Measurements from ENCODE around the gene NMUR1.

The NMUR1 gene

DNA sequence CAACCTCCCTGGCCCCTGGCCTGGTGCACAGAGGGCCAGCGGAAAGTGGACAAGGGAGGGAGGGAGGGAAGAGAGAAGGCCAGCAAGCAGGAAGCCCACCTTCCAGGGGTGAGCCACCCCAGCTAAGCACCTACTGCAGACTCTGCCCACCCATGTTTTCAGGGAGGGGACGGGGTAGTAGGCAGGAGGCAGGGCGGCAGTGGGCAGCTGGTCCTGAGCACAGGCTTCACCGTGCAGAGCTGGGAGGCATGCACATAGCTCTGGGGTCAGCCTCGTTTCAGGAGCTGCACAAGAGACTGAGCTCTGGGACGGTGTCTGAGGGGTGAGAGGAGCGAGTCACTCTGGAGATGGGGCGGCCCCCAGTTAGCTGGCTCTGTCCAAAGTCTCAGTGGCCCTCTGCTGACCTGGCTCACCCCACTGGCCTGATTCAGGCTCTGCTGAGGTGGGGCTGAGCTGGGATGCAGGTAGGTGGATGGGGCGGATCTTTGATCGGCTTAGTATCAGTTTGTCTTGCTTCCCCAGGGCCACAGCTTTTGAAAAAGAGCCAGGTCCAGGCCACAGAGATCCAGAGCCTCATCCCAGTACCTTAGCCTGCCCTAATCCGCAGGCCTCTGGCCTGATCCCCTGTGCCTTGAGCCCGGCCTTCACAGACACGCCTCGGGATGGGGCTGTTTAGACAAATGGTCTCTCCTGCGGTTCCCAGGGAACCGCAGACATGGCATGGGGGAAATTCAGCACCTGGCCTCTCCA is 3.7 kb downstream of the NMUR1 start:
- no peak for DNase-seq (ENCODE audit: low read depth, low spot score)

DNA sequence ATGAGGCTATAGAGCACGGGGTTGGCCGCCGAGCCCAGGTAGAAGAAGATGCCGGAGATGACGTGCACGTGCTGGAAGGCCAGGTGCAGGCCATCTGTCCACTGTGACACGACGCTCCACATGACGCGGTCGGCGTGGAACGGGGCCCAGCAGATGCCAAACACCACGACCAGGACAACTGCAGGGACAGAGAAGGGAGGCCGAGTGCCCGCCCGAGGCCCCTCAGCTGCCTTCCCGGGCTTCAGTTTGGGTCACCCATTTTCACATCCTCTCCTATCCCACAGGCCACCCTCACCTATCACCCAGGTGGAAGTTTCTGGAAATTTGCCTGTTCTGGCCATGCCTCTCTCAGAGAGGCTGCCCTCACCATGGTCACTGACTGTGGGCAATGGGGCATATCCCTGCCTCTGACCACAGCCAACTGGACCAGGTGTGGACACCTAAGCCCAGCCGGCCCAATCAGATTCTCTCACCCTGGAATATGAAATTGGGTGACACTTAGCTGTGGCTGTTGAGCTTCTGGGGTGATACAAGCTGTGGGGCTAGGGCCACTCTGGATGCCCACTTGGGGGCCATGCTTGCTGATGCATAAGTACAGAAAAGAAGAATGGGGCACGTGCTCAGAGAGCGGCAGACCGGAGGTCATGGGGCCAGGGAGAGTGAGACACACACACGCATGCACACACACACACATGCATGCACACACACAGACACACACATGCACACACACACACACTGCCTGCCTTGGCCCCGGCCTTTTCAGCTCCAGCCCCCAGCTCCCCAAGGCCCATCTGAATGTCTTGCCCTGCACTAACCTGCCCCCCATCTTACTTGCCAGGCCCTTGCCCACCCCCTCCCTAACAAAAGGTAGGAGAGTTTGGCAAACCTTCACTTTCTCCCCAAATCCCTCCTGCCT is 4.7 kb downstream of the NMUR1 start:
- DNase-seq (ENCODE audit: low read depth, low spot score) = no peak

DNA sequence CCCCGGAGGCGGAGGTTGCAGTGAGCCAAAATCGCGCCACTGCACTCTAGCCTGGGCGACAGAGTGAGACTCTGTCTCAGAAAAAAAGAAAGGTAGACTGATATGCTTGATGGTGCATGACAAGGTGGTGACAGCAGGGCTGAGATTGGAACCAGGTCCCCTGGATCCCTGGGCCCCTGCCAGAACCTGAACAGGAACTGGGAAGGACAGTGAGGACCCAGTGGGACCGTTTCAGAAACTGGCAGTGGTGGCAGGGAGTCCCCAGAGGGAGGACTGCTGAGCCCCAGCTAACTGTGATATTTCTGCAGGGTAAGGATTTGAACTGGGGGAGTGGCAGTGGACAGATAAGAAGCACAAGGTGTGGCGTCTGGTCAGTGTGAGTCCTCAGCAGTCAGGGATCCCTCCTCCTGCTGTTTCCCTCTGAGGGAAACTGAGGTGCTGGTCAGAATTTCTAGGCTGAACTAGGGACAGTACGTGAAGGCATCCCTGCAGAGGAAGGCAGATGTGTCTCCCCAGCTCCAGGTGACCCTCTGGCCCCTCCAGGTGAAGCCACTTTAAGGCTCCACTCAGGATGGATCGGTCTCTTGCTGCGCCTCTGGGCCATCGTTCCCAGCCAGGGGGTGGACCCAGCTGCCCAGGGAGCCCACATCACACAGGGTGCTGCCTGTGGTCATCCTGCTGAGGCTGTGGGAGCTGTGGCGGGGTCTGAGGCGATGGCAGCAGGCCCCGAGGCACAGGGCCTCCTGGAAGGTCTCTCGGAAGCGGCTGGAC is 5.6 kb downstream of the NMUR1 start:
- DNase-seq (ENCODE audit: low read depth, low spot score) = no peak

DNA sequence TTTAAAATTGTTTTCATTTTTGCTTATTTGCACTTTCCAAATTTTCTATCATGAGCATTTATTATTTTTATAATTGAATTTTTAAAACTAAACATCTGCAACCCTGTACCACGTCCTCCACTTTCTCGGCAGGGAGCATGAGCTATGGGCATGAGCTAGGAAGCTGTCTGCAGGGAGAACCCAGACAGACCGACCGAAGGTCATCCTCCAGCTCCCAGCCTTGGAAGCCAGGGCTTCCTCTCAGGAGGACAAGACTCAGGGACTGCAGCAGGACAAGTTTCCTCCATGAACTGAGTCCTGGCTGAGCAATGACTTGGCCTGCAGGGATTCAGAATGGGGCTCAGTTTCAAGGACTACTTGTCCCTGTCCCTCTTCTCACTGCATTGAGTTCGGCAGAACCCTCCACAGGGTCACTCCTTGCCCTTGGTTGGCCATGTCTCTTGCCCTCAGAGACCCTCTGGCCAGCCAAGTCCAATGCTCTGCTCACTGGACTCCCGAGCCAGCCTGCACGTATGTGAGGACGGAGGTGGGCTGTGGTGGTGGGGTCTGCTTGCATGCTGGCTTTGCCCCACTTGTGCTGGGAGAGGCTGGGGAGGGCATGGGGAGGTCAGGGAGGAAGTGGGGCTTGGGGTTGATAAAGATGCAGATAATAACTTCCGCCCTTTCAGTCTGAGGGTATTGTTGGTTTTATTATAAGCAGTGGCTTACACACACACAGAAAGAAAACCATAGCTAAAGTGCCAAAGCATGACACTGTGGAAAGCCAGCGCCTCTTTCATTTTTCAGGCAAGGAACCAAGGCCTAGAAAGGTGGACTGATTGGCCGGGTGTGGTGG is 6.6 kb downstream of the NMUR1 start:
- no peak for DNase-seq (ENCODE audit: low read depth, low spot score)

DNA sequence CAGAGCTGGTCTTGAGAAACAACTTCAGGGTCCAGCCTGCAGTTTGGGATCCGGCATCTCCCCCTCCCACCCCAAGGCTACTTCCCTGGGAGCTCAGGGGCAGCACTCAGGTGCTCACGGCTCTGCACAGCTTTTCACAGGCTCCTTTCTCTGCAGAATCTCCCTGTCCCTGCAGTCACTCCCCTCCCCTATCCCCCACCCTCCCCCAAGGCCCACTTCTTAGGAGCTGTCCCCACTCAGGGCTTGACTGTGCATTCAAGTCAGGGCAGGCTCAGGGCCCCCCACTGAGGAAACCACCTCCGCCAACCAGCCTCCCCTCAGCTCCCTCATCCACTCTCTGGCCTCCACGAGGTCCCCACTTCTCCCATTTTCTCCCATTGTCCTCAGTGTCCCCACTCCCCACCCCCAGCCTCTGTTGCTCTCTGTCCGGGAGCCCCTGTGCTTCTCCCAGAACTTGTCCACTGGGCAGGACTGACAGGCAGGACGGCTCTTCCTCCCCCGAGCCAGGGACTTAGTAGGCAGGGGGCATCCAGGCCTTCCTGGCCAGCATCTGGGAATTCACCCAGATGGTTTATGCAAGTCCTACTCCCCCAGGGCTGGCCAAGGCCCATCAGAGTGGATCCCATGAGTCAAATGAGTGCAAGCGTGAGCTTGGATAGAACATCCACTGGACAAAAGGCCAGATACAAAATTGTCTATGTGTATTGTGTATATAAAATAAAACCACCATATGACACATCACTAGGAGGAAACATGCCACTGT is 7.6 kb downstream of the NMUR1 start:
- no peak for DNase-seq (ENCODE audit: low read depth, low spot score)

DNA sequence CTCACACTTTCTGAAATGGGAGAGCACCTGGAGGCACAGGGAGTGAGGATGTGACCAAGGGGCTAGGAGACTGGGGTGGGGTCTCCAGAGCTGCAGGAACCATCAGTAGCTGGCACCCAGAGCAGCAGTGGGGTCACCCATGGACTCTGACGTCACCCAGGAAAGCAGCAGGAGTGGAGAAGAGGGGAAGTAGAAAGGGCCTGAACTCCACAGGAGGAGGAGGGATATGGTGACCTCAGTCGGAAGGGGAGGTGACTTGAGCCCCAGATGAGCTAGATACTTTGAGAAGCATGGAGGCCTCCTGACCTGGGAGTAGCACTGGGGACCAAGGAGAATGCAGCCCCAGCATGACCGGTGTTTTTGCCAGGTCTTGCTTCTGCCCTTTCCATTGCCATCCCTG is 8.8 kb downstream of the NMUR1 start:
- DNase-seq (ENCODE audit: low read depth, low spot score) = no peak

DNA sequence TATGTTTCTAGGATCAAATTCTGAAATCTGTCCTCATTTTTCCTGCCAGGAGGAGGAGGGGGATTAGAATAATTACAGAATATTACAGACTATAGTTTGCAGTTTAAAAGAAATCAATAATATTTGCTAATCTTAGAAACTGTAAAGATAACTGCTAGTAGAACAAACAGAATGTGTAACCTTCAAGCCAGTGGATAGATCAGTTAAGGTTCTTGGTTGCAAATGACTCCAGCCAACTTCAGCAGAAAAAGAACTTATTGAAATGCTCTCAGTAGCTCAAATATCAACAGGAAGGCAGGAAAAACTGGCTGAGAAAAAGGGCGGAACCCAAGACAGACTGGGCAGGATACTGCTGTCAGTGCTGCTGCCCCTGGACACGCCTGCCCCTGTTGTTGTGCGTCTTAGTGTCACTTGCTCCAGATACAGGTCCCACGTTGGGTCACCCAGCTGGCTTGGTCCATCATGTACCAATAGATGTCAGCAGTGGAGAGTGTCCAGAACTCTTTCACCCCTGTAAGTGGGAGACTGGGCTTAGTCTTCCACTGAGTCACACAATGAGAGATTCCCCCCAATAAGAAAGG is 10.2 kb downstream of the NMUR1 start:
- no peak for DNase-seq (ENCODE audit: low read depth, low spot score)

DNA sequence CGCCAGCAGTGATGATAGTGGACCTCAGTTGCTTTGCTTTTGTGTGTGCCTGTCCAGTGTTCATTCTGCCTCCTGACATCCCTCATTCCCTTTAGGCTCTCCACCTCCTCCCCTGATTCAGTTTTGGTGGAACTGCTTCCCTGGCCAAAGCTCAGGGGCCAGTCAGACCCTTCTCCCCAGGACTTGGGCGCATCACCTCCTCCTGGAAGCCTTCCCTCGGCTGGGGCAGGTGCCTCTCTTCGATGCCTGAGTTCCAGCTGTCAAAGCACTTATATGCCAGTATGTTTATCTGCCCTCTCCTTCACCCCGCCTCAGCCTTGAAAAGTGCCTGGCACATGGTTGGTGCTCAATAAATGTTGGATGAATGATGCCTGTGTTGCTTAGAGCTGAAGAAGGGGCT is 11.5 kb downstream of the NMUR1 start:
- DNase-seq (ENCODE audit: low read depth, low spot score) = no peak

DNA sequence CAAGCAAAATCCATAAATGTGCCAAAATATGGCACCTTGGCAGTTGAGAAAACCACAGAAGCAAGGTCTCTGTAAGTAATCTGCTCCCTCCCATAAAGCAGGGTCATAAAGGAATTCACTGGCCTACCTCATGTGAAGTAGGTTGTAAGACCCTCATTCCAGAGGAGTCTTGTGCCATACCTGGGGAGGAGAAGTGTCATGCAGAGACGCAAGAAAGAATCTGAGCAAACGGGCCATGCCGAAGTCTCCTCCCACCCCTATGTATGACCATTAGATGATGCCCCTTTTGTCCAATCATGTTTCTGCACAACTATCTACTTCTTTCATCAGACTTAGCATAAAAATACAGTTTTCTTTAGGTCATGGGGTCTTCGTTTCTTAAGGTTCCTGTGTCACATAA is 14.6 kb downstream of the NMUR1 start:
- DNase-seq (ENCODE audit: low read depth, low spot score) = no peak

DNA sequence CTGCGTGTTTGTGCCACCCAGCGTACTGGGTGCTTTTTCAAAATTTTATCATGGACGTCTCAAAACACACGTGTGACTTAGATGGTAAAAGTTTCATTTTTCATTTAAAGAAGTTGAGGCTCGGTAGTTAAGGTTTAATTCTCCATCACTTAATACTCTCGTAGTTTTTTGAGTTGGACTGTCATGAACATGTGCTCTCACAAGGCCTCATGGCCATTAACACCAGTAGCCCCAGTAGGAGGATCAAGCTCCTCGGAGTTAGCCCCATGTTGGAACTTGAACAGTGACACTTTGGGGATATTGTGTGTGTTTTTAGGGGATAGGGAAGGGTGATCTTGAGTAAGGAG is 15.3 kb downstream of the NMUR1 start:
- no peak for DNase-seq (ENCODE audit: low read depth, low spot score)

DNA sequence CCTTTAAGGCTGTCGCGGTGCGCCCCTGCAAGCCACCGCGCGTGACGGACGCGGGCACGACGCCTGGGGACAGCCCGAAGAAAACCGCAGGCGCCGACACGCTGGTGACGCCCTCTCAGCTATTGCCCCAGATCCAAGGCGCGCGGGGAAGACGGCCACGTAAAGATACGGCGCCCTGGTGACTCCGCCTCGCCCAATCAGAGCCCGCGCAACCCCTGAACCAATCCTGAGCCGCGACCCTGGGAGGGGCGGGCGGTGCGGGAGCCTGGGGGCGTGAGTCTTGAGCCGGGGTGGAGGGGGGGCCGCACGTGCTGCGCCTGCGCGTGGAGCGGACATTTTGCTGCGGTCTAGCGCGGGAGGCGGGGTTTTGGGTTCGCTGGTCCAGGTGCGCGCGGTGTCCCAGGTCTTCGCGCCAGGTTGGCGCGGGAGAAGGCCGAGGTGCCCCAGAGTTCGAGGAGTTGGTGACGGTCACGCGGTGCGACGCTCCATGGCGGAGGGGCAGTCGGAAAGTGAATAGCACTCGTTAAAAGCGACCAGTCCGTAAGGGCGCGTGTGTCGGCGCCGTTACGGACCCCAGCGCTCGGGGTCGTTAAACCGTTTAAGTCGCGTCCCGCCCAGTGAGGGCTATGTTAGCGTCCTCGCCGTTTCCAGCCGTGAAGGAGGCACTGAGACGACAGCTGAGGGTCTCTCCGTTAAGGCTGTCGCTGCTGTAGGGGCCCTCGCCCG is 15.9 kb downstream of the NMUR1 start:
- peak; percentile 96 for DNase-seq (ENCODE audit: low read depth, low spot score)

DNA sequence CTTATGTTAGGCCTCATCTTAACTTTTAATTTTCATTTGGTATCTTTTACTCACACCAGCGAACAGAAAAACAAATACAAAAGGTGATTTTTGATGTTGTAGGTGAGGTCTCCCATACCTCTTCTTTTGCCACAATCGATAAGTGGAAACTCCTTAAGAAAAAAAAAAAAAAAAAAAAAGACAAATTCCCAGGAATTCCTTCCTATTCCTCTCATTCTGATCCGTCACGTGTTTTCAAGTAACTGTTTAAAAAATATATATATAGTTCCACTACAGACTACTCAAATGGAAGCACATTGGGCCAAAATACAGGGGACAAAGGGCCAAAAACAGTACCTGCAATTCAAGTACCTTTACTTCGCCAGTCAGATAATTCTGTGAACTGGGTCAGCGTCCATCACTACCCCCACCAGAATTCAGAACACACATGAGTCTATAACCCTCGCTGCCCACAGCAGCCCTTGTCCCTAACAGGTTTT is 16.5 kb downstream of the NMUR1 start:
- no peak for DNase-seq (ENCODE audit: low read depth, low spot score)

DNA sequence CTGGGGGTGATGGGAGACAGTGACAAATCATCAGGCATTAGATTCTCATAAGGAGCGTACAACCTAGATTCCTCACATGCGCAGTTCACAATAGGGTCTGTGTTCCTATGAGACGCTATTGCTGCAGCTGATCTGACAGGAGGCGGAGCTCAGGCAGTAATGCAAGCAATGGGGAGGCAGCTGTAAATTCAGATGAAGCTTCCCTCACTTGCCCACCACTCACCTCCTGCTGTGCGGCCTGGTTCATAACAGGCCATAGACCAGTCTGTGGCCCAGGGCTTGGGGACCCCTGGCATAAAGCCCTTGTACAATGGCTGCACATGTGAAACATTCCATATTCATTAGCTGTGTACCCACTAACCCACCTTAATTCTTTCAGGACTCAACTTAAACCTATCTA is 18.0 kb downstream of the NMUR1 start:
- DNase-seq (ENCODE audit: low read depth, low spot score) = no peak

DNA sequence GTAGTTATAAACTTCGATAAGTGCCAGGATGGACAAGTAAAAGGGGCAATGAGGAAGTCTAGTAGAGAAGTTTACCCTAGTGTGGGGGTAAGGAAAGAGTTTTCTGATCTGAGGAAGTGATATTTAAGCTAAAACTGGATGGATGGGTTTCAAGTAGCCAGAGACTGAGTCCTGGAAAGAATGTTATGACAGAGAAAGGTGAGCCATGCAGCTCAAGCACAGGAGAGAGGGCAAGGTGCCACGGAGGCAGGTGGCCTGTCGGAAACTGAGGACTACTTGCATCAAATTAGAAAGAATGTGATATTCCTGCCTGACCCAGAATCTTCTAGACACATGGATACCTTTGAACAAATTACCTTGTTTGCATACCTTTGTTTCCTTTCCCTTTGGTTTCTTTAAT is 26.5 kb downstream of the NMUR1 start:
- DNase-seq (ENCODE audit: low read depth, low spot score) = no peak

DNA sequence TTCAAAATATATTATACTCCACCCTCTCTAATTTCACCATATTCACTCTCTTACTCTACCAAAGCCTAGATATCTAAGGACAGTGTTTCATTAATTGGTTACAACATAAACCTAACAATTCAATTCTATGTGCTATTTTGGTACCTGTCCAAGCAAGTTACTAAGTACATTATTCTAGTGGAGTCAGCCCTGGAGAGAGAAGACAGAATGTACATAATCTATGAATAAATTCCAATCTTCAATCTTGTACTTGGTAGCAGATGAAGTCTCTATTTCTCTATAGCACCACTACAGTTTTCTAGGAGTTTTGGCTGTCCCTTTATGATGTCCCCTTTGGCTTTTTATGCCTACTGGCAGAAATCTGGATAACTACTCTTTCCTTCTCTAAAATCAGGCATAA is 27.6 kb downstream of the NMUR1 start:
- DNase-seq (ENCODE audit: low read depth, low spot score) = no peak

DNA sequence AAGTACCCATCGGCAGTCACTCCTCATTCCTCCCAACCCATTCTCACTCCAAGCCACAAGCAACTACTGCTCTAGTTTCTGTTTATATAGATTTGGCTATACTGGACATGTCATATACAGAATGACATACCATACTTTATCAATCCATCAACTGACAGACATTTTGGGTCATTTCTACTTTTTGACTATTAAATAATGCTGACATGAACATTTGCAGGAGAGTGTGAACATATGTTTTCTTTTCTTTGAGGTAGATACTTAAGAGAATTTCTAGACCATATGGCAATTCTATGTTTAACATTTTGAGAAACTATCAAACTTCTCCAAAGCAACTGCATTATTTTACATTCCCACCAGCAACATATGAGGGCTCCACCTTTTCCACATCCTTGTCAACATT is 32.6 kb downstream of the NMUR1 start:
- DNase-seq (ENCODE audit: low read depth, low spot score) = no peak

DNA sequence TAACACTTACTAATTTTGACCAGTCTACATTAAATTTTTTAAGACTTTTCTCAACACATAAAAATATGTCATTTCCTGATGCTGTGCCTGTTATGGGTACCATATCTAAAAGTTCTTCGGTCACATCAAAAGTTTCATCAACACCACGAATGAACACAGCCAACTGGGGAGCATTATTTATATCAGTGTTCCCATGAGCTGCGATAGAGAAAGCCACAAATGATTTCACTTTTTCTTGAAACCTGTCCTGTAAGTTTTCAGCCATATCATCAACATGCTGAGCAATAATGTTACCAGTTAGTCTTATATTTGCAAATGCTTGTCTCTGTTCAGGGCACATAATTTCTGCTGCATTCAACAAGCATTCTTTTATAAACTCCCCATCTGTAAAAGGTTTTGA is 35.6 kb downstream of the NMUR1 start:
- DNase-seq (ENCODE audit: low read depth, low spot score) = no peak

DNA sequence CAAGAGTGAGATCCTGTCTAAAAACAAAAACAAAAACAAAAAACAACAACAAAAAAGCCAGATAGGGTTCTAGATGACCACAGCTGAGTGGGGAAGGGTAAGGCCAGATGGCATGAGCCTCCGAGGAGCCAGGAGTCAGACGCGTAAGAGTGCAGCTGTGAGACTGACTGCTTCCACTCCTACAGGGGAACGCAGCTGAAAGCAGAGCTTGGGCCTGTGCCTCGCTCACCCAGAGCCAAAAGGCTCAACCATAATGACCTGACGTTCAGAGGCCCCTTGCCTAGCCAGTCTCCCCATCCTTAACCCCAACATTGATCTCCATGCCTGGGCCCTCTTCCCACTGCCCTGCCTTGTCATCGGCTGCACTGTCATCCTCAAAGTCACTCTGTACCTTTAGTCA is 39.4 kb downstream of the NMUR1 start:
- no peak for DNase-seq (ENCODE audit: low read depth, low spot score)

DNA sequence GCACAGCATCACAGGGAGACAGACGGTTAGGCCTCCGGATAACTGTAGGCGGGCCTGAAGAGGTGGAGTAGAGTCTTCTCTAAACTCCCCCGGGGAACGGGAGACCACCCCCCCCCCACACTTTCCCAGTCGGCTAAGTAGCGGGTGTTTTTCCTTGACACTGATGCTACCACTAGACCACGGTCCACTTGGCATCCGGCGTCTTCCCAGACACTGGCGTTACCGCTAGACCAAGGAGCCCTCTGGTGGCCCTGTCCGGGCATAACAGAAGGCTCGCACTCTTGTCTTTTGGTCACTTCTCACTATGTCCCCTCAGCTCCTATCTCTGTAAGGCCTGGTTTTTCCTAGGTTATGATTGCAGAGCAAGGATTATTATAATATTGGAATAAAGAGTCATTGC is 40.3 kb downstream of the NMUR1 start:
- no peak for DNase-seq (ENCODE audit: low read depth, low spot score)

DNA sequence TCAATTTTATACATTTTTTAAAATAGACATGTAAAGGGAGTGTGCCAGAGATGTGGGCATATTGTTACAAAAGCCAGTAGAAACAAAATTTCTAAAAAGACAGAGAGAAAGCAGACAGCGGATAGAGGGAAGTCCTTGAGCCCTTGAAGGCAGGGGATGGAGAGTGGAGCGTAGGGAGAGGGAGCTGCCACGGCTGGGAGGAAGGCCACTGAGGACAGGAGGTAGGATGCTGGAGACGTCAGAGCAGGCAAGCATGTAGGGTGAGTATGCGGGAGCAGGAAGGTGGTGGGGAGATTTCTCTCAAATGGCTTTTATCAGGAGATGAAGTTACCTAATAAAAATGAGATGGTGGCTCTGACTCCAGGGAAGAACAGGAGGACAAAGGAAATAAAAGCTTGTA is 41.9 kb downstream of the NMUR1 start:
- no peak for DNase-seq (ENCODE audit: low read depth, low spot score)
